GM12891 (cell line): Measurements from ENCODE around the gene RAPH1. TPM values are rescaled to one million over a fixed set of nuclear protein-coding genes. Genes with fewer than 3 reads are reported as not detected.
A peak's percentile ranks its signal among the peaks of the same experiment; 100 is the strongest.

ENCODE experiments used
- DNase-seq: peaks from one replicate; pipeline ENCODE4 v3.0.0; 2011; ENCODE audit warnings: low spot score; ENCODE audit not compliant: insufficient read length
- FAIRE-seq: peaks from 2 replicates; lab custom pipeline; 2011; peaks lifted over from hg19 to GRCh38; lab: Jason Lieb, UNC
- PAX5 ChIP-seq: IDR thresholded peaks from 2 replicates; pipeline ENCODE4 v1.6.1; 2011; ENCODE audit warnings: low read length, moderate library complexity, mild to moderate bottlenecking; ENCODE audit not compliant: insufficient read depth, severe bottlenecking
- POLR2A ChIP-seq: IDR thresholded peaks from 2 replicates; pipeline ENCODE4 v1.6.1; 2011; ENCODE audit warnings: low read depth, low read length, control low read depth
- POLR2AphosphoS5 ChIP-seq: IDR thresholded peaks from 2 replicates; pipeline ENCODE4 v1.6.1; 2011; ENCODE audit warnings: low read depth, low read length, control low read depth
- POU2F2 ChIP-seq: IDR thresholded peaks from 2 replicates; pipeline ENCODE4 v1.6.1; 2011; ENCODE audit warnings: low read depth, mild to moderate bottlenecking, control low read depth, low read length, moderate library complexity
- SPI1 ChIP-seq: IDR thresholded peaks from 2 replicates; pipeline ENCODE4 v1.6.1; 2011; ENCODE audit warnings: low read depth, low read length, control low read depth
- TAF1 ChIP-seq: IDR thresholded peaks from 2 replicates; pipeline ENCODE4 v1.6.1; 2011; ENCODE audit warnings: low read depth, low read length, control low read depth
- polyA plus RNA-seq: library from polyadenylated mRNA; unstranded; fragments of >200 nt; gene quantifications from one replicate; pipeline ENCODE4 v1.2.1, GENCODE V29; 2012; ENCODE audit warnings: low read depth, missing spikeins, inconsistent platforms; ENCODE audit not compliant: missing spikeins

Gene RAPH1, protein sequence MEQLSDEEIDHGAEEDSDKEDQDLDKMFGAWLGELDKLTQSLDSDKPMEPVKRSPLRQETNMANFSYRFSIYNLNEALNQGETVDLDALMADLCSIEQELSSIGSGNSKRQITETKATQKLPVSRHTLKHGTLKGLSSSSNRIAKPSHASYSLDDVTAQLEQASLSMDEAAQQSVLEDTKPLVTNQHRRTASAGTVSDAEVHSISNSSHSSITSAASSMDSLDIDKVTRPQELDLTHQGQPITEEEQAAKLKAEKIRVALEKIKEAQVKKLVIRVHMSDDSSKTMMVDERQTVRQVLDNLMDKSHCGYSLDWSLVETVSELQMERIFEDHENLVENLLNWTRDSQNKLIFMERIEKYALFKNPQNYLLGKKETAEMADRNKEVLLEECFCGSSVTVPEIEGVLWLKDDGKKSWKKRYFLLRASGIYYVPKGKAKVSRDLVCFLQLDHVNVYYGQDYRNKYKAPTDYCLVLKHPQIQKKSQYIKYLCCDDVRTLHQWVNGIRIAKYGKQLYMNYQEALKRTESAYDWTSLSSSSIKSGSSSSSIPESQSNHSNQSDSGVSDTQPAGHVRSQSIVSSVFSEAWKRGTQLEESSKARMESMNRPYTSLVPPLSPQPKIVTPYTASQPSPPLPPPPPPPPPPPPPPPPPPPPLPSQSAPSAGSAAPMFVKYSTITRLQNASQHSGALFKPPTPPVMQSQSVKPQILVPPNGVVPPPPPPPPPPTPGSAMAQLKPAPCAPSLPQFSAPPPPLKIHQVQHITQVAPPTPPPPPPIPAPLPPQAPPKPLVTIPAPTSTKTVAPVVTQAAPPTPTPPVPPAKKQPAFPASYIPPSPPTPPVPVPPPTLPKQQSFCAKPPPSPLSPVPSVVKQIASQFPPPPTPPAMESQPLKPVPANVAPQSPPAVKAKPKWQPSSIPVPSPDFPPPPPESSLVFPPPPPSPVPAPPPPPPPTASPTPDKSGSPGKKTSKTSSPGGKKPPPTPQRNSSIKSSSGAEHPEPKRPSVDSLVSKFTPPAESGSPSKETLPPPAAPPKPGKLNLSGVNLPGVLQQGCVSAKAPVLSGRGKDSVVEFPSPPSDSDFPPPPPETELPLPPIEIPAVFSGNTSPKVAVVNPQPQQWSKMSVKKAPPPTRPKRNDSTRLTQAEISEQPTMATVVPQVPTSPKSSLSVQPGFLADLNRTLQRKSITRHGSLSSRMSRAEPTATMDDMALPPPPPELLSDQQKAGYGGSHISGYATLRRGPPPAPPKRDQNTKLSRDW
- polyA plus RNA-seq, result 0.23 TPM

DNA sequence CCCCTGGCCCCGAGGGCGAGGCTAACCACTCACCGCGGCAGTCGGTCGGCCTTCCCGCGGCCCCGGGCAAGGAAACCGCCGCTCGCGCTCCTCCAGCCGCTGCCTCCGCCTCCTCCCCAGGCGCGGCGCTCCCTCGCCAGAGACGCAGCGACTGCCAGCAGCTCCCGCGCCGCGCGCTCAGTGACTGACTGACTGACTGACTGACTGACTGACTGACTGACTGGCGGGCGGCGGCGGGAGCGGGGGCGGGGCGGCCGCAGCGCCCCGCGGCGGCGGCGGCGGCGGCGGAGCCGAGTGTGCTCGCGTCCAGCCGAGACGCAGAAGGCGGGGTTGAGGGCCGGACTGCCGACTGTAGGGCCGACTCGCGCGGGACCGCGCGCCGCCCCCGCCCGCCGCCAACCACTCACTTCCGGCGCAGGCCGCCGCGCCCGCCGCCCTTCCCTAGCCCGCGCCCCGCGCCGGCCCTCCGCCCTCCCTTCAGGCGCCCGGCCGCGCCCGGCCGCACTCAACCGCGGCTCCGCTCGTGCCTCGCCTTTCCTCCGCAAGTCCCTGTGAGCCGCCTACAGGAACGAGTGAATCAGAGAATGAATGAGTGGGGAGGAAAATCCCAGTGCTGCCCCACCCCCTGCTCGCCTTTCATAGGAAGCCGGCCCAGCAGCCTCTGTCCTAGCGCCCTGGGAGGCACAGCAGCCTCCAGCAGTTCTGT, at the start of gene RAPH1:
TSS of gene RAPH1 (minus strand) at position 224 of the 706 bp plus-strand sequence. CDS start 39,948 bp downstream, outside the sequence.
- peak; percentile 79 for FAIRE-seq

DNA sequence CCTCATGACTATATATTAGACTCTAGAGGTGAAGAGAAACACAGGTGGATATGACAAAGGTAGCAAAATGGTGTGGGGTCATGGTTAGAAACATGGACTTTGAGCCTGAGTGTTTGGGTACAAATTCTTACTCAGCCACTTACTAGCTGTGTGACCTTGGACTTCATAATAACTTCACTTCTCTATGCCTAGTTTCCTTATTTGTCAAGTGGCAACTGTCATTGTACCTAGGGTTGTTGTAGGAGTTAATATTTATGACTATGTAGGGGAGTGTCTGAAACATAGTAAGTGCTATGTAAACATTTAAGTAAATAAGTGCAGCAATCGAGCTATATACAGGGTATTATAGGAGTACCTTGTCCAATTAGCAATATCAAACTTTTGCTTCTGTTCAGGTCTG, 49.7 kb upstream of the RAPH1 start:
- no peak for FAIRE-seq
- TF ChIP-seq POLR2A, result no peak
- TF ChIP-seq POU2F2, result no peak
- no peak for TF ChIP-seq SPI1
- TF ChIP-seq POLR2AphosphoS5, result no peak
- no peak for TF ChIP-seq TAF1
- TF ChIP-seq PAX5, result no peak
- no peak for DNase-seq

More for the DNA sequence above, at the start of gene RAPH1:
- TF ChIP-seq SPI1, result no peak
- peak; percentile 60 for DNase-seq

- FAIRE-seq (peak; percentile 57), DNase-seq (no peak)
- TF ChIP-seq TAF1 (no peak), POLR2AphosphoS5 (no peak), POLR2A (no peak), PAX5 (no peak), SPI1 (no peak), POU2F2 (no peak)
Observed at GRCh38 chr2:203583701-203584100, 48.6 kb upstream of the RAPH1 start.

DNA sequence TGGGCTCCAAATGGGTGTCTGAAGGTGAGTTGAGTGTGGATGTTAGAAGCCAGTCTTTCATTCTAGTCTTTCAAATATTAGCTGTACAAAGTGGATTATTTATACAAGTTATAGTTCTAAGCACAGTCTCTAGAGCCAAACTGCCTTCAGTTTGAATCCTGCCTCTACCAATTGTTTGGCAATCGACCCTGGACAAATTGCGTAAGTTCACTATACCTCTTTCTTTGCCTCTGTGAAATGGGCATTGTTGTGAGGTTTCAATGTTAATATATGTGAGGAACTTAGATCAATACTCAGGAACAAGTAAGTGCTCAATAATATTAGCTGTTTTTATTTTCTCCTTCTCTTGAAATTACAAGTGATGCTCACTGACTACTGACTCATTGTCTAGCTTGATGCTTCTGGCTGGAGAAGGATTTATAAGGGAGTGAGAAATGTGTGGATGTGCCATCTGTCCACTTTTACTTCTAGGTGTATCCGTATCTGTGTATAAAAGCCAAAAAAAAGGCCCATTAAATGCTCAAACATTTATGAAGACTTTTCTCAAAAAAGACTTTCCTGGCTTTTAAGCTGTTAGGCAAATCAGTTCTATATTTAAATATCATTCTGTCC, 48.1 kb upstream of the RAPH1 start:
- FAIRE-seq, result no peak
- TF ChIP-seq POU2F2, result no peak
- TF ChIP-seq SPI1, result no peak
- no peak for DNase-seq

DNA sequence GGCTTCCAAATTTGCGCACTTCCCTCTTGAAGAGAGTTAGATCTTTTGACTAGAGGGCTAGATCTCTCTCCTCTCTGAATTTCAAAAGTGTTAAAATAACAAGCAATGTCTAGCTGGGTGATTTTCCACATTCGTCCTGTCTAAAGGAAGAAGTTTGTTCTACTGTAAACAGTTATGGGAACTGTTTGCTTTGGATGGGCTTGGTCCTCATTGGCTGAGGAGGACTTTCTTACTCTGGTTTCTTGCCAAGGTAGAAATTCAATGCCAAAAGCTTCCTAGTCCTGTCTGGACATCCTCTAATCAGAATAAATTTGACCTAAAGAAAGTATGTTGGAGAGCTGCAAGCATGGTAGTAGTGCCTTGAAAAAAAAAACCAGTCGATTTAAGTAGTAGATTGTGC, 47.4 kb upstream of the RAPH1 start:
- no peak for DNase-seq
- TF ChIP-seq POLR2AphosphoS5 (no peak), TAF1 (no peak), PAX5 (no peak)
- no peak for FAIRE-seq

- FAIRE-seq, result no peak
- no peak for TF ChIP-seq TAF1
- no peak for TF ChIP-seq PAX5
- no peak for TF ChIP-seq POU2F2
- TF ChIP-seq SPI1, result no peak
- no peak for TF ChIP-seq POLR2A
- DNase-seq, result no peak
Observed at GRCh38 chr2:203580844-203581243, 45.7 kb upstream of the RAPH1 start.

GRCh38 chr2:203579730-203580129, 44.6 kb upstream of the RAPH1 start:
- TF ChIP-seq TAF1 (no peak), PAX5 (no peak), POLR2AphosphoS5 (no peak), POLR2A (no peak), POU2F2 (no peak), SPI1 (no peak)
- no peak for FAIRE-seq
- no peak for DNase-seq

DNA sequence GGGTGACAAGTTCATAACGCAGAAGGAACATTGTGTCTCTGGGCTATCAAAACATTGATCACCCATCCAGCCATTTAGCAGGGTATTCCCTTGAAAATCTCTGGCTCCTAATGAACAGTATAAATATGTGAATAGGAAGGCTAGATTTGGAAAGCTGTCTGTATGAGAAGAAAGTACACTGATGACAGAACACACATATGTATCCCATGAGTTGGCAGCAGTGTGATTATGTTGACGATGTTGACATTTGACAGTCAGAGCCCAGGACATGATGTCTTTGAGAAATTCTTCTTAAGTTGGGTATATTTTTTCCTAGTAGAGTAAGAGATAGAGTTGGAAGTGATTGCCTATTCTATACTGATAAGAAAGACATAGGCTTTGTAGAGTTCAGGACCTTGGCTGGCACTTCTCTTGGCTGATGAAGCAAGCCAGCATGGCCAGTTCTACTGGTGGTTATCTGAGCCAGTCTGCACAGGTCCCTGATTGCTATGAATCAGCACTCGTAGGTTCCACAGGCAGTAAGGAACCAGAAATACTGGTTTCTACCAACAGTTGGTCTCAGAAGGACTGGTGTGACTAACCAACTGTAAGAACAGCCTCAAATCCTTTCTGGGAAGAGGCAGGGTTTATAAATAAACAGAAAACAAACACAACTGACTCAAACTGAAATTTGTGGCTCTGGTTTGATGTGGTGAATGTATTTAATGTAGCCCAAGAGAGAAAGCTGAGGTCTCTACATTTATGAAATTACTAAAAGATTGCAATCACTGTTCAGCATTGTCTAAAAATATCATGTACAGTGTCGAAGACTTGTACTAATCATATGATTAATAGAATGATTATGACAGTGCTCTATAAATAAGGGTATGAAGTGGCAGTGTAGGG, 43.9 kb upstream of the RAPH1 start:
- TF ChIP-seq POU2F2 (peak; percentile 63), SPI1 (peak; percentile 27; the same call in 1 of the 2 replicates), TAF1 (no peak), PAX5 (peak; percentile 5)
- peak; percentile 21 for DNase-seq
- FAIRE-seq, result peak; percentile 79
